Gastroesophageal sphincter (tissue), 4 donors: ENCODE results near the gene ATP13A2. TPM values are rescaled to one million over a fixed set of nuclear protein-coding genes. Genes with fewer than 3 reads are reported as not detected.
"Not testable (repeated sequence)": the region's sequence is repeated elsewhere in the genome, so short reads cannot be mapped to it uniquely, and the experiment has no call there.

Experiments
- ATAC-seq: fragments of 150-250 bp; one replicate; pipeline ENCODE4 v1.9.1; 2016; ENCODE audit warnings: mild to moderate bottlenecking, moderate library complexity
- H3K27ac ChIP-seq, 4 donors: fragments of 200-600 bp; sonication (generic) in 3 of 4; 1 replicate in 3 of 4; 2 replicates in 1 of 4; pipeline ENCODE4 v1.5.1; 2016 to 2019
- H3K27me3 ChIP-seq: fragments of 200-600 bp; sonication (generic); one replicate; pipeline ENCODE4 v1.5.1; 2019
- H3K36me3 ChIP-seq, 2 donors: fragments of 200-600 bp; sonication (generic); one replicate each; pipeline ENCODE4 v1.5.1; 2019; ENCODE audit warnings: control low read depth in 1 of 2
- H3K4me1 ChIP-seq, 3 donors: fragments of 200-600 bp; sonication (generic); 1 replicate in 2 of 3; 2 replicates in 1 of 3; pipeline ENCODE4 v1.5.1; 2016 to 2019; ENCODE audit warnings: control low read depth in 2 of 3
- H3K4me3 ChIP-seq, 2 donors: fragments of 200-600 bp; sonication (generic); one replicate each; pipeline ENCODE4 v1.5.1; 2019; ENCODE audit warnings: mild to moderate bottlenecking in 1 of 2, moderate library complexity in 1 of 2
- H3K9me3 ChIP-seq, 3 donors: fragments of 200-600 bp; sonication (generic); one replicate each; pipeline ENCODE4 v1.5.1; 2017 to 2019; ENCODE audit warnings: control low read depth in 2 of 3
- CTCF ChIP-seq, 4 experiments: fragments of 200-600 bp in 2 of 4; fragments of 450-650 bp in 2 of 4; sonication (generic) in 1 of 4; IDR thresholded peaks; one replicate each; pipeline ENCODE4 v1.5.1; 2017 to 2019; ENCODE audit warnings: antibody characterized with exemption in 4 of 4, mild to moderate bottlenecking in 2 of 4, moderate library complexity in 2 of 4
- EP300 ChIP-seq: sonication (generic); formaldehyde crosslinking; IDR thresholded peaks from one replicate; pipeline ENCODE4 v1.6.1; 2017; ENCODE audit warnings: antibody characterized with exemption, mild to moderate bottlenecking
- POLR2A ChIP-seq, 2 donors: fragments of 450-650 bp; IDR thresholded peaks; one replicate each; pipeline ENCODE4 v1.6.1; 2017; ENCODE audit warnings: antibody characterized with exemption in 2 of 2, mild to moderate bottlenecking in 2 of 2, moderate library complexity in 1 of 2
- POLR2AphosphoS5 ChIP-seq: sonication (generic); formaldehyde crosslinking; IDR thresholded peaks from one replicate; pipeline ENCODE4 v1.6.1; 2017; ENCODE audit warnings: antibody characterized with exemption
- WGBS, 2 donors: methylation state at CpG; one replicate each; pipeline ENCODE4 v1.1.5; 2018; ENCODE audit warnings: low coverage in 1 of 2; 5-methylcytosine and 5-hydroxymethylcytosine counted together
- total RNA-seq, 4 donors: library from RNA; depleted of rRNA; stranded (reverse); fragments of >200 nt; gene quantifications; one replicate each; pipeline ENCODE4 v1.1.0, GENCODE V29; 2016

Gene ATP13A2
- total RNA-seq, 4 donors from 2014 or later, result 19.1 to 29.2 (median 20.1) TPM

- Histone ChIP-seq H3K9me3 (no peaks in the 10 kb centered on the region), H3K4me1 (peaks cover 0 to 31% (median 7%) of the 10 kb centered on the region in 3 donors), H3K4me3 (no peak overlapping the region), H3K27ac (no peak overlapping the region), H3K27me3 (no peaks in the 10 kb centered on the region), H3K36me3 (peaks cover 0 to 57% of the 10 kb centered on the region in 2 donors)
- 90% methylated on average over 2 of the region's 21 CpGs; no CpG with 5 or more reads in 1 of the 2 donors for WGBS, 2 donors
- no peak for ATAC-seq
- TF ChIP-seq POLR2A (IDR thresholded peaks at IDR 0.05) (no peak), EP300 (no peak)
Observed at GRCh38 chr1:16967962-16968361, 43.8 kb downstream of the ATP13A2 start.

- H3K4me3 ChIP-seq, result no peak overlapping the region
- ATAC-seq, result no peak
- H3K9me3 ChIP-seq, result no peaks in the 10 kb centered on the region
- peaks cover 0 to 31% (median 7%) of the 10 kb centered on the region in 3 donors for H3K4me1 ChIP-seq
- TF ChIP-seq POLR2AphosphoS5 (no peak), EP300 (no peak), POLR2A (IDR thresholded peaks at IDR 0.05) (no peak), CTCF (IDR thresholded peaks at IDR 0.05) (no peak)
- no peak overlapping the region for H3K27ac ChIP-seq
- WGBS, 2 donors, result 15% methylated on average over 3 of the region's 7 CpGs; no CpG with 5 or more reads in 1 of the 2 donors
- H3K27me3 ChIP-seq, result no peaks in the 10 kb centered on the region
- H3K36me3 ChIP-seq, result peaks cover 0 to 57% of the 10 kb centered on the region in 2 donors
Observed at GRCh38 chr1:16967095-16967575, 44.6 kb downstream of the ATP13A2 start.

GRCh38 chr1:16966282-16966681 is 45.4 kb downstream of the ATP13A2 start:
- TF ChIP-seq CTCF (IDR thresholded peaks at IDR 0.05), result no peak
- no peak for TF ChIP-seq EP300
- TF ChIP-seq POLR2AphosphoS5, result no peak
- no peak for TF ChIP-seq POLR2A (IDR thresholded peaks at IDR 0.05)
- WGBS, 2 donors, result 100% methylated on average over 3 of the region's 22 CpGs; no CpG with 5 or more reads in 1 of the 2 donors
- Histone ChIP-seq H3K27ac (no peak overlapping the region), H3K27me3 (no peaks in the 10 kb centered on the region), H3K4me3 (no peak overlapping the region), H3K9me3 (no peaks in the 10 kb centered on the region), H3K4me1 (peaks cover 0 to 32% (median 9%) of the 10 kb centered on the region in 3 donors), H3K36me3 (peaks cover 0 to 57% of the 10 kb centered on the region in 2 donors)
- ATAC-seq, result no peak

GRCh38 chr1:16965486-16966067 is 46.2 kb downstream of the ATP13A2 start:
- Histone ChIP-seq H3K27me3 (no peaks in the 10 kb centered on the region), H3K4me3 (no peak overlapping the region), H3K9me3 (no peaks in the 10 kb centered on the region), H3K36me3 (peaks cover 0 to 53% of the 10 kb centered on the region in 2 donors), H3K4me1 (peaks cover 0 to 38% (median 11%) of the 10 kb centered on the region in 3 donors), H3K27ac (no peak overlapping the region)
- TF ChIP-seq POLR2AphosphoS5 (no peak), CTCF (IDR thresholded peaks at IDR 0.05) (no peak), POLR2A (IDR thresholded peaks at IDR 0.05) (no peak), EP300 (no peak)
- ATAC-seq, result no peak
- WGBS, 2 donors, result 50 to 100% methylated on average over 1 to 2 of the region's 13 CpGs

- Histone ChIP-seq H3K4me1 (peaks cover 0 to 46% (median 11%) of the 10 kb centered on the region in 3 donors), H3K36me3 (peaks cover 0 to 42% of the 10 kb centered on the region in 2 donors)
- not testable (repeated sequence) for H3K27me3 ChIP-seq, H3K9me3 ChIP-seq, H3K4me3 ChIP-seq, H3K27ac ChIP-seq, ATAC-seq
- WGBS, 2 donors, result 93 to 94% methylated on average over 4 of the region's 4 CpGs
Observed at GRCh38 chr1:16964169-16964568, 47.6 kb downstream of the ATP13A2 start.
